H1 (cell line): ENCODE data around the gene FAM221B. TPM values are rescaled to one million over a fixed set of nuclear protein-coding genes. Genes with fewer than 3 reads are reported as not detected.

Experiments used
- CTCF ChIA-PET: fragments of 300-600 bp; sonication (Branson Sonifier 250); formaldehyde crosslinking; loops from one replicate; lab custom pipeline; 2021; ENCODE audit not compliant: partially characterized antibody; lab: Charles Lee
- POLR2A ChIA-PET: fragments of 300-600 bp; sonication (Branson Sonifier 250); formaldehyde crosslinking; loops from one replicate; lab custom pipeline; 2021; ENCODE audit warnings: inconsistent platforms; ENCODE audit not compliant: partially characterized antibody; lab: Charles Lee
- DNase-seq, 2 experiments: peaks; one replicate each; pipeline versions ENCODE4 v3.0.0 to v3.0.0-alpha.2; 2010 to 2022; ENCODE audit warnings: low spot score in 2 of 2, low read depth in 1 of 2, mixed read lengths in 1 of 2
- FAIRE-seq: peaks from 2 replicates; lab custom pipeline; 2011; peaks lifted over from hg19 to GRCh38; lab: Jason Lieb, UNC
- H2AFZ ChIP-seq: 2 replicates; pipeline ENCODE4 v1.8.1; 2012; ENCODE audit warnings: low read length, inconsistent platforms
- H2AK5ac ChIP-seq: 2 replicates; pipeline ENCODE4 v1.6.1; 2013; ENCODE audit warnings: low read depth, low read length
- H2BK120ac ChIP-seq: replicated peaks from 2 replicates; pipeline ENCODE3; 2013; ENCODE audit warnings: low read depth, low read length, inconsistent platforms
- H2BK12ac ChIP-seq: 2 replicates; pipeline ENCODE4 v1.6.1; 2013; ENCODE audit warnings: low read depth, low read length
- H2BK15ac ChIP-seq: 2 replicates; pipeline ENCODE4 v1.6.1; 2013; ENCODE audit warnings: low read length
- H2BK20ac ChIP-seq: 2 replicates; pipeline ENCODE4 v1.6.1; 2013; ENCODE audit warnings: low read length
- H2BK5ac ChIP-seq: 2 replicates; pipeline ENCODE4 v1.6.1; 2013; ENCODE audit warnings: low read depth, low read length
- H3K14ac ChIP-seq: 2 replicates; pipeline ENCODE4 v1.6.1; 2013; ENCODE audit warnings: inconsistent platforms; ENCODE audit not compliant: insufficient read length
- H3K18ac ChIP-seq: 2 replicates; pipeline ENCODE4 v1.6.1; 2013; ENCODE audit warnings: low read length; ENCODE audit errors: extremely low read depth
- H3K23ac ChIP-seq: 2 replicates; pipeline ENCODE4 v1.6.1; 2013; ENCODE audit warnings: inconsistent platforms; ENCODE audit not compliant: insufficient read length
- H3K23me2 ChIP-seq: 2 replicates; pipeline ENCODE4 v1.6.1; 2013; ENCODE audit warnings: low read depth, low read length
- H3K27ac ChIP-seq: 2 replicates; pipeline ENCODE4 v1.6.1; 2011; ENCODE audit warnings: low read depth, low read length, inconsistent platforms
- H3K27me3 ChIP-seq, 4 experiments: replicated peaks in 1 of 4; 1 replicate in 1 of 4; 2 replicates in 3 of 4; pipeline versions ENCODE4 v1.6.1 to v1.8.1; 2011 to 2013; ENCODE audit warnings: low read length in 3 of 4, mild to moderate bottlenecking in 3 of 4, inconsistent platforms in 2 of 4, mixed read lengths in 2 of 4, moderate library complexity in 1 of 4; ENCODE audit not compliant: control insufficient read depth in 3 of 4, insufficient read depth in 3 of 4; ENCODE audit errors: extremely low read depth in 1 of 4
- H3K36me3 ChIP-seq, 4 experiments: 2 replicates each; pipeline versions ENCODE4 v1.6.1 to v1.8.1; 2011 to 2013; ENCODE audit warnings: mild to moderate bottlenecking in 4 of 4, low read length in 3 of 4, moderate library complexity in 2 of 4, control low read depth in 1 of 4, inconsistent platforms in 1 of 4; ENCODE audit not compliant: insufficient read depth in 4 of 4, control insufficient read depth in 2 of 4
- H3K4ac ChIP-seq: replicated peaks from 2 replicates; pipeline ENCODE3; 2013; ENCODE audit warnings: low read length, low read depth, mixed read lengths, inconsistent platforms; ENCODE audit not compliant: insufficient read length
- H3K4me1 ChIP-seq, 4 experiments: replicated peaks in 1 of 4; 1 replicate in 1 of 4; 2 replicates in 3 of 4; pipeline versions ENCODE4 v1.6.1 to v1.8.1; 2011 to 2013; ENCODE audit warnings: low read length in 3 of 4, inconsistent platforms in 2 of 4, mixed read lengths in 1 of 4; ENCODE audit not compliant: insufficient read depth in 4 of 4, control insufficient read depth in 3 of 4
- H3K4me2 ChIP-seq, 2 experiments: 2 replicates each; pipeline versions ENCODE4 v1.6.1 to v1.8.1; 2011 to 2013; ENCODE audit warnings: low read depth in 2 of 2, low read length in 2 of 2, control low read depth in 1 of 2, inconsistent platforms in 1 of 2, mild to moderate bottlenecking in 1 of 2; ENCODE audit not compliant: insufficient read depth in 1 of 2
- H3K4me3 ChIP-seq, 4 experiments: fragments of 200-600, 300-600 bp in 1 of 4; sonication (generic), shearing (Covaris generic), sonication (Bioruptor Twin) in 1 of 4; 2 replicates each; pipeline versions ENCODE4 v1.5.1 to v1.8.1; 2011 to 2016; ENCODE audit warnings: low read length in 4 of 4, low read depth in 3 of 4, control low read depth in 2 of 4, inconsistent platforms in 2 of 4, mild to moderate bottlenecking in 2 of 4, mixed read lengths in 1 of 4, moderate library complexity in 1 of 4; ENCODE audit not compliant: insufficient read depth in 2 of 4; ENCODE audit errors: extremely low read depth in 1 of 4
- H3K56ac ChIP-seq: replicated peaks from 2 replicates; pipeline ENCODE3; 2013; ENCODE audit warnings: low read depth, mild to moderate bottlenecking, mixed read lengths, low read length, inconsistent platforms; ENCODE audit not compliant: insufficient read length
- H3K79me1 ChIP-seq: 2 replicates; pipeline ENCODE4 v1.6.1; 2013; ENCODE audit warnings: low read depth, low read length, control low read depth
- H3K79me2 ChIP-seq, 2 experiments: 2 replicates each; pipeline versions ENCODE4 v1.6.1 to v1.8.1; 2012 to 2013; ENCODE audit warnings: low read length in 2 of 2, mild to moderate bottlenecking in 2 of 2, inconsistent platforms in 1 of 2; ENCODE audit not compliant: insufficient read depth in 2 of 2, control insufficient read depth in 1 of 2
- H3K9ac ChIP-seq, 4 experiments: replicated peaks in 1 of 4; 1 replicate in 1 of 4; 2 replicates in 3 of 4; pipeline versions ENCODE4 v1.6.1 to v1.8.1; 2011 to 2013; ENCODE audit warnings: low read depth in 3 of 4, low read length in 3 of 4, control low read depth in 2 of 4, mild to moderate bottlenecking in 2 of 4, moderate library complexity in 2 of 4, inconsistent platforms in 1 of 4; ENCODE audit errors: extremely low read depth in 1 of 4
- H3K9me3 ChIP-seq, 2 experiments: 2 replicates each; pipeline versions ENCODE4 v1.6.1 to v1.8.1; 2012 to 2013; ENCODE audit warnings: mild to moderate bottlenecking in 2 of 2, moderate library complexity in 2 of 2, control low read depth in 1 of 2, inconsistent platforms in 1 of 2, low read depth in 1 of 2, low read length in 1 of 2, mixed read lengths in 1 of 2; ENCODE audit not compliant: insufficient read depth in 2 of 2
- H4K20me1 ChIP-seq, 2 experiments: replicated peaks in 1 of 2; 2 replicates each; pipeline versions ENCODE3 to v1.8.1; 2011 to 2013; ENCODE audit warnings: inconsistent platforms in 2 of 2, low read length in 2 of 2, mild to moderate bottlenecking in 1 of 2; ENCODE audit not compliant: insufficient read depth in 2 of 2, control insufficient read depth in 1 of 2
- H4K5ac ChIP-seq: 2 replicates; pipeline ENCODE4 v1.6.1; 2013; ENCODE audit warnings: low read length, low read depth, mixed read lengths, inconsistent platforms; ENCODE audit not compliant: insufficient read length
- H4K8ac ChIP-seq: 2 replicates; pipeline ENCODE4 v1.8.0; 2013; ENCODE audit warnings: mild to moderate bottlenecking, moderate library complexity, low read length, inconsistent platforms; ENCODE audit not compliant: insufficient read depth; ENCODE audit errors: extremely low read depth
- H4K91ac ChIP-seq: replicated peaks from 2 replicates; pipeline ENCODE3; 2013; ENCODE audit warnings: low read length, mixed read lengths, inconsistent platforms; ENCODE audit not compliant: insufficient read length
- CBX8 ChIP-seq: fragments of 300-800, 300-1000 bp; sonication (generic); IDR thresholded peaks from 2 replicates; pipeline ENCODE4 v1.7.1; 2016; ENCODE audit warnings: low read depth, low read length, borderline replicate concordance
- CEBPB ChIP-seq: IDR thresholded peaks from 2 replicates; pipeline ENCODE4 v1.6.1; 2012; ENCODE audit warnings: low read depth, low read length
- CREB1 ChIP-seq: IDR thresholded peaks from 2 replicates; pipeline ENCODE4 v1.6.1; 2012; ENCODE audit warnings: inconsistent platforms
- SP4 ChIP-seq: IDR thresholded peaks from 2 replicates; pipeline ENCODE4 v1.6.1; 2012; ENCODE audit warnings: low read length, inconsistent platforms
- TAF7 ChIP-seq: optimal IDR thresholded peaks from 2 replicates; pipeline ENCODE3; 2011; ENCODE audit warnings: low read depth, mild to moderate bottlenecking, inconsistent platforms, low read length, moderate library complexity, borderline replicate concordance
- TBP ChIP-seq: IDR thresholded peaks from 2 replicates; pipeline ENCODE4 v1.6.1; 2011; ENCODE audit warnings: low read depth, low read length, improper control_type of control experiment
- TEAD4 ChIP-seq: IDR thresholded peaks from 2 replicates; pipeline ENCODE4 v1.6.1; 2012; ENCODE audit warnings: low read depth, low read length, inconsistent platforms, mixed read lengths
- YY1 ChIP-seq: IDR thresholded peaks from 2 replicates; pipeline ENCODE4 v1.6.1; 2011; ENCODE audit warnings: low read depth, mild to moderate bottlenecking, low read length
- WGBS, 2 experiments: shearing (Covaris generic) in 1 of 2; methylation state at CpG; one replicate each; pipeline versions ENCODE4 v1.1.6 to v1.1.7; 2013 to 2015; ENCODE audit warnings: low lambda C conversion rate in 2 of 2, mixed read lengths in 2 of 2, inconsistent platforms in 1 of 2, low coverage in 1 of 2, missing lambda C conversion rate in 1 of 2; ENCODE audit not compliant: insufficient replicate concordance in 2 of 2, insufficient coverage in 1 of 2, insufficient read length in 1 of 2; ENCODE audit errors: extremely low coverage in 1 of 2, missing lambda C conversion rate in 1 of 2; 5-methylcytosine and 5-hydroxymethylcytosine counted together
- polyA plus RNA-seq, 7 experiments: library from polyadenylated mRNA; depleted of rRNA in 3 of 7; stranded (reverse) in 5 of 7; unstranded in 2 of 7; fragments of >200 nt in 5 of 7; fragments of 200-250 nt in 2 of 7; gene quantifications; 1 replicate in 5 of 7; 2 replicates in 1 of 7; 4 replicates in 1 of 7; pipeline versions ENCODE4 v1.2.1 to v1.2.3, GENCODE V29; 2011 to 2013; ENCODE audit warnings: missing spikeins in 2 of 7, mixed read lengths in 2 of 7
- total RNA-seq: library from RNA; stranded (reverse); fragmentation: NEBNext Ultra II Directional; extraction: Animal tissue kit (Norgen Biotek cat#: 25700); gene quantifications from 2 replicates; pipeline ENCODE4 v1.2.1, GENCODE V29; 2021

FAM221B gene
- total and polyA plus RNA-seq, 2 of the 8 experiments (the other 6 are each of a cell fraction or from before 2014, with no cell fraction given) = not detected

- Histone ChIP-seq H2BK120ac (no peak overlapping the region), H2BK20ac (no peak overlapping the region), H3K56ac (no peak overlapping the region), H3K18ac (no peak overlapping the region), H4K91ac (no peak overlapping the region), H3K4me2 (no peak overlapping the region), H3K79me1 (no peaks in the 10 kb centered on the region), H2AK5ac (no peak overlapping the region; the same call in 1 of the 2 replicates), H3K9ac (no peak overlapping the region), H3K79me2 (no peaks in the 10 kb centered on the region), H3K4me3 (no peak overlapping the region), H3K27me3 (no peaks in the 10 kb centered on the region; a peak in 1 of 7 replicates), H2AFZ (no peak overlapping the region), H3K14ac (no peak overlapping the region), H2BK12ac (no peak overlapping the region), H3K23ac (no peak overlapping the region), H3K27ac (no peak overlapping the region), H4K8ac (no peak overlapping the region), H3K4ac (no peak overlapping the region), H4K5ac (no peak overlapping the region), H2BK5ac (no peak overlapping the region), H3K23me2 (peaks cover 3% of the 10 kb centered on the region; the same call in 1 of the 2 replicates), H3K36me3 (no peaks in the 10 kb centered on the region), H3K9me3 (no peaks in the 10 kb centered on the region), H3K4me1 (peaks cover 0 to 5% (median 1%) of the 10 kb centered on the region in 4 experiments; a peak in 4 of 7 replicates), H4K20me1 (no peaks in the 10 kb centered on the region), H2BK15ac (0 out of 2 replicates have a peak overlapping the region, but pooled peaks have one; percentile 88)
- 89 to 100% methylated on average over 1 to 14 of the region's 14 CpGs for WGBS, 2 experiments
- no peak for TF ChIP-seq TBP
- no peak for TF ChIP-seq CREB1
- TF ChIP-seq SP4 = no peak
- TF ChIP-seq TAF7 = no peak
- TF ChIP-seq CEBPB = no peak
- no peak for TF ChIP-seq YY1
- no peak for TF ChIP-seq TEAD4
- no peak for TF ChIP-seq CBX8
- no peak for FAIRE-seq
- DNase-seq = no peak
- ChIA-PET POLR2A (interaction anchor here (0.6 to 3.2 kb wide), 8 partner anchors 12 to 173 kb away, joined by 3 to 18 read pairs (median 3); partner anchors contain the start of genes CREB3, HINT2 and TLN1), CTCF (interaction anchor here (0.6 to 16.5 kb wide), 33 partner anchors 10 to 318 kb away, joined by 3 to 172 read pairs (median 5); partner anchors contain the start of genes CREB3, FAM221B, HINT2 and SPAG8)
Measured at GRCh38 chr9:35834260-35835215, 6.0 kb upstream of the FAM221B start.
